EL (cell line): ENCODE data around the gene GDF15.
"Not testable (repeated sequence)": the region's sequence is repeated elsewhere in the genome, so short reads cannot be mapped to it uniquely, and the experiment has no call there.

Experiments used
- DNase-seq: peaks from one replicate; pipeline ENCODE4 v3.0.0-alpha.2; 2016

Gene GDF15, protein sequence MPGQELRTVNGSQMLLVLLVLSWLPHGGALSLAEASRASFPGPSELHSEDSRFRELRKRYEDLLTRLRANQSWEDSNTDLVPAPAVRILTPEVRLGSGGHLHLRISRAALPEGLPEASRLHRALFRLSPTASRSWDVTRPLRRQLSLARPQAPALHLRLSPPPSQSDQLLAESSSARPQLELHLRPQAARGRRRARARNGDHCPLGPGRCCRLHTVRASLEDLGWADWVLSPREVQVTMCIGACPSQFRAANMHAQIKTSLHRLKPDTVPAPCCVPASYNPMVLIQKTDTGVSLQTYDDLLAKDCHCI

DNA sequence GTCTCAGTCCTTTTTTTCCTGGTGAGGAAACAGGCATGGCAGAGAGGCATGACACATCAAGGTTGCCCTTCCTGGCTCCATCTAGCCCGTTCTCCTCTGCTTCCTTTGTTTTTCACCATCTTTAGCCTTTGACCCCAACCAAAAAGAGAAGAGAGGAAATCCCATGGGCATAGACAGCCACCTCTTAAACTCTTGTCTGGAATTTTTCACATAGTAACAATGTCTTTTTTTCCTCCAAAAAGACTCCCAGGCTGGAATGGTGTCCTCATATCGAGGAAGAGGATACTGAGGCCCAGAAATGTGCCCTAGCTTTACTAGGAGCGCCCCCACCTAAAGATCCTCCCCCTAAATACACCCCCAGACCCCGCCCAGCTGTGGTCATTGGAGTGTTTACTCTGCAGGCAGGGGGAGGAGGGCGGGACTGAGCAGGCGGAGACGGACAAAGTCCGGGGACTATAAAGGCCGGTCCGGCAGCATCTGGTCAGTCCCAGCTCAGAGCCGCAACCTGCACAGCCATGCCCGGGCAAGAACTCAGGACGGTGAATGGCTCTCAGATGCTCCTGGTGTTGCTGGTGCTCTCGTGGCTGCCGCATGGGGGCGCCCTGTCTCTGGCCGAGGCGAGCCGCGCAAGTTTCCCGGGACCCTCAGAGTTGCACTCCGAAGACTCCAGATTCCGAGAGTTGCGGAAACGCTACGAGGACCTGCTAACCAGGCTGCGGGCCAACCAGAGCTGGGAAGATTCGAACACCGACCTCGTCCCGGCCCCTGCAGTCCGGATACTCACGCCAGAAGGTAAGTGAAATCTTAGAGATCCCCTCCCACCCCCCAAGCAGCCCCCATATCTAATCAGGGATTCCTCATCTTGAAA, at the start of gene GDF15:
Gene GDF15 (plus strand): TSS at position 484 of the 868 bp plus-strand sequence. CDS start 32 bp downstream, at position 516.
- peak; percentile 80 for DNase-seq

DNA sequence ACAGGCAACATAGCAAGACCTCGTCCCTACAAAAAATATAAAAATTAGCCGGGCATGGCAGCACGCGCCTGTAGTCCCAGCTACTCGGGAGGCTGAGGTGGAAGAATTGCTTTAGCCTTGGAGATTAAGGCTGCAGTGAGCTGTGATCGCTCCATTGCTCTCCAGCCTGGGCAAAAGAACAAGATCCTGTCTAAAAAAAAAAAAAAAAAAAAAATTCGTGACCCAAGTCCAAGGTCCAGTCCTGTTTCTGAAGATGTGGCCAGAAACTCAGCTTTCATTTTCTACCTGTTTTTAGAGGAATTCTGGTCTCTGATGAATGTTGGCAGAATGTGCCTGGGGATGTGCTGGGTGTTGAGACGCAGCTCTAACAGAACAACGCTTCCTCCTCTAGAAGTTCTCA, 47.4 kb upstream of the GDF15 start:
- no peak for DNase-seq

DNA sequence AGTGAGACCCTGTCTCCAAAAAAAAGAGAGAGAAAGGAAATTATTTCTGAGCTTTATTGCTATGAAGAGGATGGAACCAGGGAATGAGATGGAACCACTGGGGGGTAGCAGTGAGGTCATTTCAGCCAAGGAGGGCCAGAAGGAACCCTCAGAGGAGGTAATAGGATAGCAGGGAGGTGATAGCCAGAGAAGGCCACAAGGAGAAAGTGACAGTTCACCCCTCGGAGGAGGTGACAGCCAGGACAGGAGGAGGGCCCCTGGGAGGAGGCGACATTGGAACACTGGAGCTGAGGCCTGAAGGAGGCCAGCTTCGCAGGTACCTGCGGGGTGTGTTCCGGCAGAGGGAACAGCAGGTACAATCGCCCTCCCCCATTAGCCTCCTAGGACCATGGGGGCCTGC, 46.2 kb upstream of the GDF15 start:
- DNase-seq, result peak; percentile 33

DNA sequence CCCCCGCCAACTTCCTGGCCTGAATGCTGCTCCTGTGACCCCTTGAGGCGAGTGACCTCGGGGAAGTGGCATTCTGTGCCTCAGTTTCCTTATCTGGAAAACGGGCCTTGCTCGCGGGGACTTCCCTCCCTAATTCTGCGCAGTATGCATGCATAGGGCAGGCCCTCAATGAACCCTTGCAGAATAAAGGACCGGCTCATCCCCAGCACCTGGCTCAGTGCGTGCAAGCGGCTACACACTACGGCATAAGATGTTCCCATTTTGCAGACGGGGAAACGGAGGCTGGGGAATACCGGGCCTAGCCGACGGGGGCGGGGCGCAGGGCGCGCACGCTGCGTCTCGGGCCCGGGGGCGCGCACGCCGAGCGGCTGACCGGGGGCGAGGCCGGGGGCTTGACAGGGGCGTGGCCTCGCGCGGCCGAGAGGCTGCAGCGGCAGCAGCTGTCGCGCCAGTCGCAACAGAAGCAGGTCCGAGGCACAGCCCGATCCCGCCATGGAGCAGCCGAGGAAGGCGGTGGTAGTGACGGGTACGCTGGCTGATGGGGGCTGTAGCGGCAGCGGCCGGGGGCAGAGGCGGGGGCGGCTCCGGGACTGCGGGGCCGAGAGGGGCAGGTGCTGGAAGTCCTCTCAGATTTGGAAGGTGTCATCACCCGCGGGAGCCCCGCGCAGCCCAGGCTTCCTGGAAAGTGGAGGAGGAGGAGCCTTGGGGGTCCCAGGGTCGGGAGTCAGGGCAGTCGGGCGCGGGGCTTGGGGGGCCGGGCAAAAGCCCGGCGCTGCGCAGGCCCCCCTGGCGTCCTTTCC, 45.6 kb upstream of the GDF15 start, which contains the start of gene PGPEP1:
Gene PGPEP1 (plus strand): TSS at position 409 of the 800 bp plus-strand sequence. CDS start 84 bp downstream, at position 493.
- DNase-seq, result peak; percentile 68

DNA sequence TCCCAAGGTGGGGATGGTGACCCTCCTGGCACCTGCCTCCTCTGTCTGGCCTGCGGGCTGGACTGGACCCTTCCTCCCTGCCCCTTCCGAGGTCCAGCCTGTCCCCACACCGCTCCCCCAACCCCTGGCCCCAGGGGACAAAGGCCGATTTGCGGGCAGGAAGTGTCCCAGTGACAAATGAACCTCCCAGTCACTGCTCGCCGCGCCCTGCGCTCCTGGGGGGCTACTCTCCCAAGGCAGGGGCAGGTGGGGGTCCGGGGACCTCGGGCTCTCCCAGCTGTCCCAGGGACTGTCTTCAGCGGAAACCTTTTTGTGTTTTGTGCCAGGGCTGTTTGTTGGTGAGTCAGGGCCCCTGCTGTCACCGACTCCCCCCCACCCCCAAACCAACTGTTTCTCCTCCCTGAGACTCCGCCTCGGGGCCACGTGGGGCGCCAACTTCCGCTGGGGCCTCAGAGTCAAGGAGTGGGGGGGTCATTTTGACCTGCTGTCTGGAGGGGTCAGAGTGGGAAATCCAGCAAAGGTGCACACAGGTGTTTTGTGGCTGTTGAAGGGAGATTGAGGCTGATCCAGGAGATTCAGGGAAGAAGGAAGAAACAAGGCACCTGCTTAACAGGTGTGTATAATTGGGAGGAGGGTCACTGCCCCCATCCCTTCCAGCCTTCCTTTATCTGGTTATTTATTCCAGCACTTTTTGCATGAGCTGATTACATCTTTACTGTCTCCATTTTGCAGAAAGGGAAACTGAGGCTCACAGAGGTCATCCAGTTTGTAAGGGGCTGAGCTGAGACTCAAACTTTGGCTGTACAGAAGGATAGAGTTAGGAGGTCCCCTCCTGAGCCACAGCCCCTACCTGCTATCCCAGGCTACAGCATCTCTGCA, 44.7 kb upstream of the GDF15 start:
- DNase-seq, result peak; percentile 69

DNA sequence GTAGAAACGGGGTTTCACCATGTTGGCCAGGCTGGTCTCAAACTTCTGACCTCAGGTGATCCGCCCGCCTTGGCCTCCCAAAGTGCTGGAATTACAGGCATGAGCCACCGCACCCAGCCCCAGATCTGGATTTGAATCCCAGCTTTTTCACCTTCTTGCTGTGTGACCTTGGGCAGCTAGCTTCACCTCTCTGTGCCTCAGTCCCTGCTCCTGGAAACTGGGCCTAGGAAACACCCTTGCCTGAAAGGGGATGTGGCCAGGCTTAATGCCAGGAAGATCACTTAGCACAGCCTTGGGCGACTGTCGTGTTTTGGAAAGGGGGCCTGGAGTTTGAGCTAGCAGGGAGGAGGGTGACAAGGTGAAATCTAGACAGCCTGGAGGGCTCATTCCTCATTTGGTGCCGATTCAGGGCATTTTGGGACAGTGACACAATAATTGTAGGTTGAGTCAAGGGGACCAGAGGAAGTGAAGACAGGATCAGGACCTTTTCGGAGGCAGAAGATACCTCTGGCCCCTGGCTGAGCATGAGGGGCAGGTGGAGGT, 43.8 kb upstream of the GDF15 start:
- no peak for DNase-seq

DNA sequence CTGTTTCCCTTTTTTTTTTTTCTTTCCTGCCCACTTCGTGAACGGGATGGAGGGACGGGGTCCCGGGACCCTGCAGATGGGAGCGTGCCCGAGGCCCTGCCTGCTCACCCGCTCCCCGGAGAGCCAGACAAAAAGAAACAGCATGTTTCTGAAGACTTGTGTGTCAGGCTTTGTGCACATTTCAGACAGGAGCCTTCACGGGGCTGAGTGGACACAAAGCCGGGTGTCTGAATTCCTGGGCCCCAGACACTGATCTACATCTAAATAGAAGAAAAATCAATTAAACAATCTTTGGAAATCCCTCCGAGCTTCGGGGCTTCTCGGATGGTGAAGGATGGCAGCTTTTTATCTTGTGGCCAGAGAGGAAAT, 41.4 kb upstream of the GDF15 start:
- no peak for DNase-seq

DNA sequence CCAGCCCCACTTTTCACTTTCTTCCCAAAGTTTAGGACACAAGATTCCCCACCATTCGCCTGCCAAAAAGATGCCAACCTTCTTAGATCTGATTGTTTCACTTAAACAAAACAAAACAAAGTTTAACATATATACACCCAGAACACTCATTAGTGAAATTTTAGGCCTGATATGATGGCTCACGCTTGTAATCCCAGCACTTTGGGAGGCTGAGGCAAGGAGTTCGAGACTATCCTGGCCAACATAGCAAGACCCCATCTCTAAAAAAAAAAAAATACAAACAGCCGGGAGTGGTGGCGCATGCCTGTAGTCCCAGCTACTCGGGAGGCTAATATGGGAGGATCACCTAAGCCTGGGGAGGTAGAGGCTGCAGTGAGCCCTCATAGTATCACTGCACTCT, 40.7 kb upstream of the GDF15 start:
- no peak for DNase-seq

DNA sequence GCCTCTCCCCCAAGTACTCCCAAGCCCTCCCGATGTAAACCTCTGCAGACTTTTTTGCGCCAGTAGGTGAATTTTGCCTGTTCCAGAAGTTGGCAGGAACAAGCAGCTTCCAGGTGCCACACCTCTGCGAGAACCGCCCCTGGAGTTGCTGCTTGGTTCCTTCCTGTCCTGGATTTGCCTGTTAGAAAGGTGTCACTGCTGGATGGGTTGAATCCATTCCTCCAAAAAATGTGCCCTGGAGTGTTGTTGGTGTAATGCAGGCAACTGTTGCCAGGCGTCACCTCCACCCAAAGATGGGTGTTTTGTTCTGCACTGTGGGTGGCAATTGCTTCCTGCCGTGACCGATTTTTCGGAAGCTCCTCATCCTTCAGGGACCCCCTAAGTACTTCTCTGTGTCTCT, 39.9 kb upstream of the GDF15 start:
- no peak for DNase-seq

DNA sequence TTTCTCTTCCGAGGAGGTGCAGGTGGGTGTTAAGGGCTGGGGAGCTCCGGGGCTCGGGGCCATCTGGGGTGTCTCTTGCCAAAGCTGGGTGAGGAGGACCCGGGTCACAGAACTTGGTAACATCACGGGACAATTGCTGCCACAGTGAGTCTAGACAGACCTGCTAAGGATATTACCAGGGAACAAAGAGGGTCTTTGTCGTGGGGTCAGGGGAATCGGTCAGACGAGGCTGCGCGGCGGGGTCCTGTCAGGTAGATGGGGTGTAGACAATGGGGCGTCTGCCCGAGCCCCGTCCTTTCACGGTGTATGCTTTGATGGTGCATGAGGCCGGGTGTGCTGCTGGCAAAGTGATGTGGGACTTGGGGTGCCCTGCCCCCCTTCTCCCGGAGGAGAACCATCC, 37.8 kb upstream of the GDF15 start:
- DNase-seq, result no peak

DNA sequence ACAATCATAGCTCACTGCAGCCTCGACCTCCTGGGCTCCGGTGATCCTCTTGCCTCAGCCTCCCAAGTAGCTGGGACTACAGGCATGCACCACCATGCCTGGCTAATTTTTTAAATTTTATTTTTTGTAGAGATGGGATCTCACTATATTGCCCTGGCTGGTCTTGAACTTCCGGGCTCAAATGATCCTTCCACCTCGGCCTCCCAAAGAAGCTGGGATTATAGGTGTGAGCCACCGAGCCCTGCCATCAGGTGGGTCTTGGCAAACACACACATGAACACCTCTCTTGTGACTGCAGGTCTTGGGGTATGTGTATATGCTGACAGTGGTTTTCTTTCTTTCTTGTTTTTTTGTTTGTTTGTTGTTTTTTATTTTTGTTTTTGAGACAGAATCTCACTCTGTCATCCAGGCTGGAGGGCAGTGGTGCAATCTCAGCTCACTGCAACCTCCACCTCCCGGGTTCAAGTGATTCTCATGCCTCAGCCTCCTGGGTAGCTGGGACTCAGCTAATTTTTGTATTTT, 37.1 kb upstream of the GDF15 start:
- not testable (repeated sequence) for DNase-seq

DNA sequence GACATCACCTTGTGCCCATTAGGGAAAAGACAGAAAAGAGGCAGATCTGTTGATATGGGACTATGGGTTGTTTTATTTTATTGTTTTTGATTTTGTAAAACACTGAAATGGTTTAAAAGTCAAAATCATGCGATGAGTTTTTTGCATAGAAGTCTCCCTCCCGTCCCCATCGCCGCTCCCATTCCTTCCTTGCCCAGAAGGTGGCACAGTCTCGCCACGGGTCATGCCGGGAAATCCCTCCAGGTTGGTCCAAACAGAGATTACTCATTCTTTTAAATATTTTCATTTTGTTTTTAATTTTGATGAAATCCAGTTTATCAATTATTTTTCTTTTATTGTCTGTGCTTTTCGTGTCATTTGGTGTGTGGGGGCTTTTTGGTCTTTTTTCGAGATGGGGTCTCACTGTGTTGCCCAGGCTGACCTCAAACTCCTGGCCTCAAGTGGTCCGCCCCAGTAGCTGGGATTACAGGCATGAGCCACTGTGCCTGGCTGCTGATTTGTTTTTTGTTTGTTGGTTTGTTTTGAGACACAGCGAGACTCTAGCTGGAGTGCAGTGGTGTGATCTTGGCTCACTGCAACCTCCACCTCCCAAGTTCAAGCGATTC, 36.3 kb upstream of the GDF15 start:
- DNase-seq, result peak; percentile 59

DNA sequence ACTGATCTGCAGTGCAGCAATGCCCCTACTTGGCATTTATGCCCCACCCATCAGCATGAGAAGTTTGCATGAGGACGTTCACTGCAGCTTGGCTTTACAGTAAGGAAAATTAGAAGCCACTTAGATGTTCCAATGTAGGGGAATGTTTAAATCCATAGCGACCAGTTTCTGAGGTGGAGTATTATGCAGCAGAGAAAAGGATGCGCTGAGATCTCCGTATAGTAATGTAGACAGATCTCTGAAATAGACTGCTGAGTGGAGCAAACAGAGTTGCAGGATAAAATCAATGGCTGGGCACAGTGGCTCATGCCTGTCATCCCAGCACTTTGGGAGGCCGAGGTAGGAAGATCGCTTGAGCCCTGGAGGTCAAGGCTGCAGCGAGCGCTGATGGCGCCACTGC, 35.5 kb upstream of the GDF15 start:
- no peak for DNase-seq

DNA sequence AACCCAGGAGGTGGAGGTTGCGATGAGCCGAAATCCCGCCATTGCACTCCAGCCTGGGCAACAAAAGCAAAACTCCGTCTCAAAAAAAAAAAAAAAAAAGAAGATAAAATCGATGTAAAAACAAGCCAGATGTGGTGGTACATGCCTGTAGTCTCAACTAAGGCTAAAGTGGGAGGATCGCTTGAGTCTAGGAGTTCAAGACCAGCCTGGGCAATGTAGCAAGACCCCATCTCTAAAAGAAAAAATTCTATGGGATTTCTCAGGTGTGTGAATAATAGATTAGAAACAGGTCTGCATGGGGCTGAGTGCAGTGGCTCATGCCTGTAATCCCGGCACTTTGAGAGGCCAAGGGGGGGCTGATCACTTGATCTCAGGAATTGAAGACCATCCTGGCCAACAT, 34.4 kb upstream of the GDF15 start:
- DNase-seq, result no peak

DNA sequence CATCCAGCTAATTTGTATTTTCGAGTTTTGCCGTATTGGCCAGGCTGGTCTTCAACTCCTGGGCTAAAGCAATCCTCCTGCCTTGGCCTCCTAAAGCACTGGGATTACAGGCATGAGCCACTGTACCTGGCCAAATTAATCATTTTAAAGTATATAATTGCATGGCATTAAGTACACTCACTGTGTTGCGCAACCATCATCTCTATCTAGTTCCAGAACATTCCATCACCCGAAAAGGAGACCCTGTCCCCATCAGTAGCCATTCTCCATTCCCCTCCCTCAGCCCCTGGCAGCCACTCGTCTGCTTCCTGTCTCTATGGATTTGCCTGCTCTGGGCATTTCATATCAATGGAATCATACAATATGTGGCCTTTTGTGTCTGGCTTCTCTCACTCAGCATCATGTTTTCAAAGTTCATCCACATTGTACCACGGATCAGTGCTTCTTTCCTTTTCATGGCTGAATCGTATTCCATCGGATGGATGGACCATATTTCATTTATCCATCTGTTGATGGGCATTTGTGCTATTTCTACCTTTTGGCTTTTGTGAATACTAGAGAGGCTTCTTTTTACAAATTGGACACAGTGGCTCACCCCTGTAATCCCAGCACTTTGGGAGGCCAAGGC, 32.5 kb upstream of the GDF15 start:
- DNase-seq, result no peak

DNA sequence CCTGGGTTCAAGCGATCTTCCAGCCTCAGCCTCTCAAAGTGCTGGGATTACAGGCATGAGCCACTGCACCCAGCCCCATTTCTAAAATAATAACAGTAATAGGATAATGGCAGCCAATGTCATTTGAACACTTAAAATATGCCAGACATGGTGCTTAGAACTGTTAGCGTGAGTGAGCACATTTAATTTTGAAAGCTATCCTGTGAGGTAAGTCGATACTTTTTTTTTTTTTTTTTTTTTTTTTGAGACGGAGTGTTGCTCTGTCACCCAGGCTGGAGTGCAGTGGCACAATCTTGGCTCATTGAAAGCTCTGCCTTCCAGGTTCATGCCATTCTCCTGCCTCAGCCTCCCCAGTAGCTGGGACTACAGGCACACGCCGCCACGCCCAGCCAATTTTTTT, 31.2 kb upstream of the GDF15 start:
- DNase-seq, result not testable (repeated sequence)

DNA sequence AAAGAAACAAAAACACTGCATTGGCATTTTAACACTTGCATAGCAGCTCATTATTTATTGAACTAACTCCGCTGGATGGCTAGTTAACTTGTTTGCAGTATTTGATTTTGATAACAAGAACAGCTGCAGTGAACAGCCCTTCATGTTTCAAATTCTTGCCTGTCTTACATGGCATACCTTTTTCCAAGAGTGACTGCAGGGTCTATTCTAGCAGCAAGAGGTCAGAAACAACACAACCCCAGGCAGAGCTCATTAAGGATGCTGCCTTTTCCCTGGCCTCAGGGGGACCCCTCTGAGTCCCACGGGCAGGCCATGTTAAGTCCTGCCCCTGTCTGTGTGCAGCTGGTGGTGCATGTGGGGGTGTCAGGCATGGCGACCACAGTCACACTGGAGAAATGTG, 28.9 kb upstream of the GDF15 start:
- no peak for DNase-seq

DNA sequence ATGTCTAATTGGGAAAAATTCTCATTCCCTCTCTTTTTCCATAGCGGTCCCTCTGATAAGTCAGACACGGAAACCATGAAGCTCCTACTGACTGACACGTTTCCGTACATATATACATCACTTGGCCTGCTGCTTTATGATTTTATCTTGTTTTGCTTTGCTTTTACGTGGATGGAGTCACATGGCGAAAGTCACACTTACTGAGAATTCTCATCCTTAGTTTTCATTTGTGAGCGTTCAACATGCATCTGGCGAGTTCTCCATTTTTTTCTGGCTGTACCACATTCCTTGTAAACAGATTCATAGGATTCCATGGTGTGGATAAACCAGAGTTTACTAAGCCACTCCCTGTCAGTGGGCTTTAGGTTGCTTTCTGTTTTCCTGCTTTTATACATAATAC, 24.3 kb upstream of the GDF15 start:
- DNase-seq, result no peak

DNA sequence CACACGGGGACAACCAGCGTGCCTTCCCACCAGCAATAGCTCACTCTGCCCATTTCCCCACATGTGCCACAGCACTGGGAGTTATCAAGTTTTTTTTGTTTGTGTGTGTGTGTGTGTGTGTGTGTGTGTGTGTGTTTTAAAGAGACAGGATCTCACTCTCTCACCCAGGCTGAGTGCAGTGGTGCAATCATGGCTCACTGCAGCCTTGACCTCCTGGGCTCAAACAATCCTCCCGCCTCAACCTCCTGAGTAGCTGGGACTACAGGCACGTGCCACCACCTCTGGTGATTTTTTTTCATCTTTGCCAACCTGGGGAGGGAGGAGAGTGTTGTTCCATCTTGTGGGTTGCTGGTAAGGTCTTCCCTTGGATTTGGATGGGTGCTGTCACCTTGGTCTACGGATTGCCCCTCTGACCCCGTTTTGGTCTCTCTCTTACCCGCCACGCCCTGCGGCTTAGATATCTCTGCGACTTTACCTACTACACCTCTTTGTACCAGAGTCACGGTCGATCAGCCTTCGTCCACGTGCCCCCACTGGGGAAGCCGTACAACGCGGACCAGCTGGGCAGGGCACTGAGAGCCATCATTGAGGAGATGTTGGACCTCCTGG, 22.9 kb upstream of the GDF15 start:
- DNase-seq, result no peak

DNA sequence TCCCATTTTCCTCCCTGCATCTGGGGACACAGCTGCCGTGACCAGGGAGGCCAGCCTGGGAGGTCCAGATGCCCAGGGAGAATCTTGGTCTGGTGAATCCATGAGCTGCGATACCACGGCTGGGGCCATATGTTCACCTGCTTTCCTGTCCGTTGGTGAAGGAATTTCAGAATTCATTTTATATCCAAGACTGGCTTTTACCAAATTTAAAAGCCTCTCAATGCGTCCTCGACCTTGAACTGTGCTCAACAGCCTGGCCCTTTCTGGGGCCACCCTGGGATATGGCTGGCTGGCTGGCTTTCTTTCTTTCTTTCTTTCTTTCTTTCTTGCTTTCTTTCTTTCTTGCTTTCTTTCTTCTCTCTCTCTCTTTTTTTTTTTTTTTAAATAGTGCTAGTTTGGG, 22.2 kb upstream of the GDF15 start:
- DNase-seq, result no peak
